A549 treated with Hydrocortisone at 1 μM for 4 hours (cell line): ENCODE data around the gene RHBDF2. TPM values are rescaled to one million over a fixed set of nuclear protein-coding genes. Genes with fewer than 3 reads are reported as not detected.

ENCODE experiments used
- total RNA-seq: library from RNA; stranded (reverse); fragments of 200-300 nt; extraction: Qiagen RNA extraction; gene quantifications from 5 replicates; pipeline ENCODE4 v1.2.3, GENCODE V29; 2022

Gene RHBDF2
- 56.4 to 64.3 TPM (median 60.7 TPM) in 5 replicates for total RNA-seq

GRCh38 chr17:76501018-76501826 lies at the start of gene RHBDF2:
TSS of gene RHBDF2 (minus strand) at chr17:76501423. CDS start at chr17:76481524, 19,899 bp downstream.

GRCh38 chr17:76539631-76540271 lies 38.5 kb upstream of the RHBDF2 start, which contains the start of gene PRCD:
TSS of gene PRCD (plus strand) at chr17:76540044. CDS start at chr17:76540142, 98 bp downstream.

DNA sequence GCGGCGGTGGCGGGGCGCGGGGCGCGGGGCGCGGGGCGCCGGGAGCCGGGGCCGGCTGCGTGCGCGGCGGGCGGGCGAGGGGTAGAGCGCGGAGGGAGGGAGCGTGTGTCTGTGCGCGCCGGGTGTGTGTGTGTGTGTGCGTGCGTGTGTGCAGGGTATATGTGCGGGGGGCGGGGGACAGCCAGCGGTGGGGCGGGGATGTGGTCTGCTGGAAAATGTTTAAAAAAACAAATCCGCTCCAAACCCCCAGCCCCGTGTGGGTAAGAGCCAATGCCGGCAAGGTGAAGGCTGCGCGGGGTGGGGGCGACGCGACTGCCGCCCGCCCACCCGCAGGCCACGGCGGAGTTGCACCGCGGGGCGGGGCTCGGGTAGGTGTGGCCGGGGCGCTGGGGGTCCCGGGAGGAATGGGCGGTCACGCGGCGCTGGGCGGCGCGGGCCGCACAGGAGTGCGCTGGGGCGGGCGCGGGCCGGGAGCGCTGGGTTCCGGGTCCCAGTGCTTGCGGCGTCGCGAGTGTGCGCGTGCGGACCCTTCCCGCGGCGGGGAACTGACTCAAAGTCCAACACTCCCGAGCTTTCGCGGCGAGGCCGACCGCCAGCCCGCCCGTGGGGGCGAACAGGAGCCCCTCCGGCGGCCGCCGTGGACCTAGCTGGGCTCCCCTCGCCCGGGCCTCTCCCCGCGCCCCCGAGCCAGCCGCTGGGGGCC lies 36.5 kb upstream of the RHBDF2 start, which contains the start of gene CYGB:
Gene CYGB (minus strand): TSS at position 132 of the 703 bp plus-strand sequence. CDS start 167 bp downstream, outside the sequence.

GRCh38 chr17:76467366-76467765 lies 33.9 kb downstream of the RHBDF2 start, which contains the start of gene AANAT:
TSS of gene AANAT (plus strand) at chr17:76467603. CDS start at chr17:76468747, 1,144 bp downstream.

DNA sequence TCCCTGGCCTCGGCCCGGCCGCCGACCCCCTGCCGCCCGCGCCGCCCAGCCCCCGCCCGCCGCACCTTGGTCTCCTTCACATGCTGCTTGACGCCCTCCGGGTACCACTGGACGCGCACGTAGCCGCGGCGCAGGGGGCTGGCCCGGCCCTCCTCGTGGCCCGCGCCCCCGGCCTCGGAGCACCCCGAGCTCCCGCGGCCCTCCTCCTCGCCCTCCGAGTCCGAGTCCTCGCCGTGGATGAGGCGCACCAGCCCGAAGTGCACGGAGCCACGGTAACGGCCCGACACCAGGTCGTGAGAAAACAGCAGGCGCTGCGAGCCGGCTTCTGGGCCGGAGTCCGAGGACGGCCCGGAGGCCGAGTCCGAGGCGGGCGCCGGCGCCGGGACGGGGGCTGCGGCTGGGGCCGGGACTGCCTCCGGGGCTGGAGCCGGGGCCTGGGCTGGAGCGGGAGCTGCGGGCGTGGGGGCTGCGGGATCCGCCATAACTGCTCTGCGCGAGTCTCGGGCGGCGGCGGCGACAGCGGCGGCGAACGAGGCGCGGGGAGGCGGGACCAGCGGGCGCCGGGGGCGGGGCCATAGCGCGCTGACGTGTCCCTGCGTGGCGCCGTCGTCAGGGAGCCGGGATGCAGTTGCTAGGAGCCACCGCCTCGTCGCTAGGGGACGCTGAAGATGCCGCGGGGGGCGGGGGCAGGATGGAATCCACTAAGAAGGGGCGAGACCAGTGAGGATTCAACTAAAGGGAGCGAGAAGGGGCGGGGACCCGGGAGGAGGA lies 48.4 kb downstream of the RHBDF2 start, which contains the start of gene UBE2O:
Gene UBE2O (minus strand): TSS at position 493 of the 771 bp plus-strand sequence. CDS start 11 bp downstream, at position 482.

Other genes with a start within 250 kb of the RHBDF2 start
- gene UBALD2, start 236.1 kb downstream of the RHBDF2 start, total RNA-seq, result 87.3 to 156 TPM (median 136 TPM) in 5 replicates
- 0.62 to 1.2 TPM (median 1.0 TPM) in 5 replicates for gene QRICH2, start 193.1 kb downstream of the RHBDF2 start, total RNA-seq
- gene PRPSAP1, start 147.5 kb downstream of the RHBDF2 start, total RNA-seq, result 52.0 to 64.4 TPM (median 57.8 TPM) in 5 replicates
- gene SPHK1, start 116.8 kb downstream of the RHBDF2 start, total RNA-seq, result 32.8 to 45.8 TPM (median 40.0 TPM) in 5 replicates
- 27.5 to 29.7 TPM (median 28.1 TPM) in 5 replicates for gene UBE2O, start 48.3 kb downstream of the RHBDF2 start, total RNA-seq
- gene AANAT, start 33.8 kb downstream of the RHBDF2 start, total RNA-seq, result 0.22 to 0.49 TPM (median 0.32 TPM) in 5 replicates
- gene CYGB, start 36.3 kb upstream of the RHBDF2 start, total RNA-seq, result 0.68 to 1.6 TPM (median 0.87 TPM) in 5 replicates
- gene PRCD, start 38.6 kb upstream of the RHBDF2 start, total RNA-seq, result 0.08 TPM in 1 of 5 replicates, not detected in the others
- 0.23 to 0.58 TPM (median 0.53 TPM) in 5 replicates for gene ST6GALNAC2, start 84.4 kb upstream of the RHBDF2 start, total RNA-seq
- 0.05 to 0.25 TPM (median 0.13 TPM) in 5 replicates for gene ST6GALNAC1, start 142.3 kb upstream of the RHBDF2 start, total RNA-seq
- gene MXRA7, start 209.5 kb upstream of the RHBDF2 start, total RNA-seq, result 62.0 to 69.4 TPM (median 64.9 TPM) in 5 replicates
- 73.8 to 84.3 TPM (median 80.4 TPM) in 5 replicates for gene JMJD6, start 225.2 kb upstream of the RHBDF2 start, total RNA-seq
- 56.4 to 65.2 TPM (median 60.3 TPM) in 5 replicates for gene METTL23, start 225.4 kb upstream of the RHBDF2 start, total RNA-seq
- 394 to 452 TPM (median 429 TPM) in 5 replicates for gene SRSF2, start 235.9 kb upstream of the RHBDF2 start, total RNA-seq
- 20.7 to 22.1 TPM (median 21.1 TPM) in 5 replicates for gene MFSD11, start 236.7 kb upstream of the RHBDF2 start, total RNA-seq